ENCODE measurements around the gene MRTFA. TPM values are rescaled to one million over a fixed set of nuclear protein-coding genes. Genes with fewer than 3 reads are reported as not detected.

MRTFA gene
- total RNA-seq, 4 donors from 2014 or later = 46.0 to 408 (median 90.0) TPM

DNA sequence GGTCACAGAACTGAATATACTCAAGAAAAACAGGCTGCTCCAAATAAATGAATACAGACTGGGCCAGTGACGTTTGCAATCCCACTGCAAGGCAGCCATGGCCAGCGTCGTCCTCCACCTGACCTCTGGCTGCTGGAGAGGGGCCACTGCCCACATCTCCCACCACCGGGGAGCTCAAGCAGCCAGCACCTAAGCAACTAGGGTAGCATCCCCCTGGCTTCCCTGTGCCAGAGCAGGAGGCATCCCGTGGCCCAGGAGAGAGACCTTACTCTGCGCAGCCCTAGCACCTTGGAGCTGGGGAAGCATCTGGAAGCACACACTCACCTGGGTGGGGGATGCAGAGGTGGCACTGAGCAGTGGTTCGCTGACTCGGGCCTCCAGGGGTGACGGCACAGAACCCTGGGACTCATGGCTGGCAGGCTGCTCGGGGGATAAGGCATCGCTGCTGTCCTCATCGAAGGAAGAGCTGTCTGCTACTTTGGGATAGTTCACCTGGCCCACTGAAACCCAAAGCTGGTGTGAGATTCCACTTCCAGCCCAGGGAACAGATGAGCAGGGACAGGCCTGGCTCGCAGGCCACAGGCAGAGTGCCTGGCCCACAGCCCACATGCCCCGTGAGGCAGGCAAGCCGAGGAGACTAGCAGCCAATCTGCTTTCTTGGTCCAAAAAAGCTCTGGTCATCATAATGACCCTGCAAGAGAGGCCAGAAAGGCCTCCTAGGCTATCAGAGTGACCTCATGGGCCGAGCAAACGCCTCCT lies 212.5 kb downstream of the MRTFA start:
- Histone ChIP-seq H3K4me3 (no peak overlapping the region), H3K36me3 (peaks cover 0 to 37% (median 18%) of the 10 kb centered on the region in 4 donors), H3K27ac (no peak overlapping the region), H3K4me1 (no peaks in the 10 kb centered on the region), H3K27me3 (no peaks in the 10 kb centered on the region), H3K9me3 (no peaks in the 10 kb centered on the region)
- TF ChIP-seq, protein P1, sequence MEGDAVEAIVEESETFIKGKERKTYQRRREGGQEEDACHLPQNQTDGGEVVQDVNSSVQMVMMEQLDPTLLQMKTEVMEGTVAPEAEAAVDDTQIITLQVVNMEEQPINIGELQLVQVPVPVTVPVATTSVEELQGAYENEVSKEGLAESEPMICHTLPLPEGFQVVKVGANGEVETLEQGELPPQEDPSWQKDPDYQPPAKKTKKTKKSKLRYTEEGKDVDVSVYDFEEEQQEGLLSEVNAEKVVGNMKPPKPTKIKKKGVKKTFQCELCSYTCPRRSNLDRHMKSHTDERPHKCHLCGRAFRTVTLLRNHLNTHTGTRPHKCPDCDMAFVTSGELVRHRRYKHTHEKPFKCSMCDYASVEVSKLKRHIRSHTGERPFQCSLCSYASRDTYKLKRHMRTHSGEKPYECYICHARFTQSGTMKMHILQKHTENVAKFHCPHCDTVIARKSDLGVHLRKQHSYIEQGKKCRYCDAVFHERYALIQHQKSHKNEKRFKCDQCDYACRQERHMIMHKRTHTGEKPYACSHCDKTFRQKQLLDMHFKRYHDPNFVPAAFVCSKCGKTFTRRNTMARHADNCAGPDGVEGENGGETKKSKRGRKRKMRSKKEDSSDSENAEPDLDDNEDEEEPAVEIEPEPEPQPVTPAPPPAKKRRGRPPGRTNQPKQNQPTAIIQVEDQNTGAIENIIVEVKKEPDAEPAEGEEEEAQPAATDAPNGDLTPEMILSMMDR (IDR thresholded peaks at IDR 0.05) = no peak
- TF ChIP-seq POLR2AphosphoS5 (IDR thresholded peaks at IDR 0.05) = no peak
- in situ Hi-C loops (cut with MboI; ENCODE audit: low pct_ligation_motif_present in 1 of 4, low pct_unique_long_range_greater_than_20kb in 1 of 4, low sequenced_read_pairs in 3 of 4) = no loop called here
- 94% methylated on average over 15 of the region's 17 CpGs; no CpG with 5 or more reads in 1 of the 2 donors for WGBS, 2 donors (ENCODE audit: low coverage in 1 of 2)
- intact Hi-C loops (cut with DNase I; ENCODE audit: low total_unique reads) = no loop called here
- DNase-seq = no peak

DNA sequence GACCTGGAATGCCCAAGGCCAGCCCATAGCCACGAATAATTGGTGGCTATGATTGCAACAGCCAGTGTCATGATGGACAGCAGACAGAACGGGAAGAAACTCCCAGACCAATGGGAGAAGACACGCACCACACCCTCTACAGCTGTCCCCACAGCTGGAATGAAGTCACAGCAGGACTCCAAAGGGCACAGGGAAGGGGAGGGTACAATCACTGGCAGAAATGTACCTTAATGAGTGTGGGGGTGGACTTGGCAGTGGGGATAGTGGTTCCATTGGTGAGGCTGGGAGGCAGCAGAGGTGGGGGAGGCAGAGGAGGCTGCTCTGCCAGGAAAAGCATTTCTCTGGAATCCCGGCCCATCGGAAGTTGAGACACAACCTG lies 213.2 kb downstream of the MRTFA start:
- Histone ChIP-seq H3K9me3 (no peaks in the 10 kb centered on the region), H3K36me3 (peaks cover 0 to 37% (median 15%) of the 10 kb centered on the region in 4 donors), H3K27me3 (no peaks in the 10 kb centered on the region), H3K27ac (no peak overlapping the region), H3K4me1 (no peaks in the 10 kb centered on the region), H3K4me3 (no peak overlapping the region)
- WGBS, 2 donors (ENCODE audit: low coverage in 1 of 2) = 77 to 87% methylated on average over 3 to 5 of the region's 5 CpGs
- no peak for DNase-seq
- in situ Hi-C loops (cut with MboI; ENCODE audit: low pct_ligation_motif_present in 1 of 4, low pct_unique_long_range_greater_than_20kb in 1 of 4, low sequenced_read_pairs in 3 of 4) = no loop called here
- intact Hi-C loops (cut with DNase I; ENCODE audit: low total_unique reads) = no loop called here
- no peak for TF ChIP-seq POLR2AphosphoS5 (IDR thresholded peaks at IDR 0.05)

DNA sequence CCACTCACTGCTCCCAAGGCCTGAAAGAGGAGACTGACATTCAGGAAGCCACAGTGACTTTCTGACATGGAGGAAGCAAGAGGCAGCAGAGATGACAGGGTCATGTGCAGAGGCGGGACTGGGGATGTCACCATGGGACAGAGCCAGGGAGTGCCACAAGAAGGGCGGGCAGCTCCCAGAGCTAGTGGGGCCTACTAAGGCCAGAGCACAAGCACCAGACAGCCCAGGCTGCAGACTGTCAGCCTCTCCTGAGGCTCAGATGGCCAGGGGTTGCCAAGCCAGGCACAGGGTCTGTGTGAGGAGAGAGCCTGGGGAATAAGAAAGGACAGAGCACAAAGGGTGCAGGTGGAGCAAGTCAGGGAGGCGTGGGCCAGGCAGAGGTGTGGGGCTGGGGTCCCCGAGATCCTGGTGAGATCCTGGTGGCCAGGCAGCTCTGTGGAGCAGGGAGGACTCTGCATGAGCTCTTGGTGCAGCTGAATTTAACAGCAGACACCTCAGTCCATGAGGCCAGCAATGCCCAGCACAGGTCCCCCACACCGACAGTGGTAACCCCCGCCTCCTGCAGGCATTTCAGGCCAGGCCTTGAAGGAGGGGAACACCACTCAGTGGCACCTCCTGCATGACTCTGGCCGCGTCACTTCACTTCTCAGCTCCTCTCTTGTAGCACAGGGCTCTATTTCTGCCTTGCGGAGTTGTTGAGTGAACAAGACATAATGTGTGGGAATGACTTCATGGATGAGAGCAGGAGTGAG lies 213.8 kb downstream of the MRTFA start:
- TF ChIP-seq POLR2A (IDR thresholded peaks at IDR 0.05) (no peak), POLR2AphosphoS5 (IDR thresholded peaks at IDR 0.05) (no peak), EP300 (IDR thresholded peaks at IDR 0.05; ENCODE audit: low read depth) (no peak)
- TF ChIP-seq, protein P1 (IDR thresholded peaks at IDR 0.05) = no peak
- in situ Hi-C loops (cut with MboI; ENCODE audit: low pct_ligation_motif_present in 1 of 4, low pct_unique_long_range_greater_than_20kb in 1 of 4, low sequenced_read_pairs in 3 of 4) (no loop called here), intact Hi-C loops (cut with DNase I; ENCODE audit: low total_unique reads) (no loop called here)
- H3K4me3 ChIP-seq = no peak overlapping the region
- H3K27ac ChIP-seq = no peak overlapping the region
- H3K4me1 ChIP-seq = no peaks in the 10 kb centered on the region
- no peaks in the 10 kb centered on the region for H3K9me3 ChIP-seq
- no peaks in the 10 kb centered on the region for H3K27me3 ChIP-seq
- peaks cover 0 to 39% (median 13%) of the 10 kb centered on the region in 4 donors for H3K36me3 ChIP-seq
- no peak for DNase-seq
- WGBS, 2 donors (ENCODE audit: low coverage in 1 of 2) = 94 to 100% methylated on average over 1 to 9 of the region's 9 CpGs

DNA sequence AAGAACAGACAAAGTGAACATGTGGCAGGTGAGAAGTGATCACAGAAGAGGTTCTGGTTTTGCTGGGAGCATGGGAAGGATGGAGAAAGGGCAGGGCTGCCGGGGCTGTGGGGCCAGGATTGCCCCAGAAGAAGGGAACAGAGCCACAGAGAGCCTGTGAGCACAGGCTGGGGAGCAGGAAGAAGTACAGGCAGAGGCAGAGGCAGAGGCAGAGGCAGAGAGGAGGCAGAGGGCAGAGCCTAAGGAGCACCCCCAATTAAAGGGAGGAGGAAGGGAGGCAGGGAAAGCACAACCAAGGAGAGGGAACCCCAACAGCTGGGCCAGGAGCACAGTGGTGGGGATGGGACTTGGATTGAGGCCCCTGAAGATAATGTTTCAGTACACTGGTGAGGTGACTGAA lies 214.6 kb downstream of the MRTFA start:
- TF ChIP-seq, protein P1 (IDR thresholded peaks at IDR 0.05) = no peak
- TF ChIP-seq POLR2AphosphoS5 (IDR thresholded peaks at IDR 0.05) (no peak), EP300 (IDR thresholded peaks at IDR 0.05; ENCODE audit: low read depth) (no peak), POLR2A (IDR thresholded peaks at IDR 0.05) (no peak)
- no peaks in the 10 kb centered on the region for H3K4me1 ChIP-seq
- H3K9me3 ChIP-seq = no peaks in the 10 kb centered on the region
- in situ Hi-C loops (cut with MboI; ENCODE audit: low pct_ligation_motif_present in 1 of 4, low pct_unique_long_range_greater_than_20kb in 1 of 4, low sequenced_read_pairs in 3 of 4) (no loop called here), intact Hi-C loops (cut with DNase I; ENCODE audit: low total_unique reads) (no loop called here)
- H3K4me3 ChIP-seq = no peak overlapping the region
- 90% methylated on average over 1 of the region's 1 CpG; no CpG with 5 or more reads in 1 of the 2 donors for WGBS, 2 donors (ENCODE audit: low coverage in 1 of 2)
- H3K36me3 ChIP-seq = peaks cover 0 to 41% (median 13%) of the 10 kb centered on the region in 4 donors
- H3K27me3 ChIP-seq = no peaks in the 10 kb centered on the region
- H3K27ac ChIP-seq = no peak overlapping the region
- DNase-seq = no peak
